ENCODE measurements around the gene ARHGAP32.
"Not testable (repeated sequence)": the region's sequence is repeated elsewhere in the genome, so short reads cannot be mapped to it uniquely, and the experiment has no call there.

Gene ARHGAP32

GRCh38 chr11:129018126-129018525 lies 174.0 kb downstream of the ARHGAP32 start:
- DNase-seq: no peak

GRCh38 chr11:129013737-129014475 lies 178.2 kb downstream of the ARHGAP32 start:
- DNase-seq: no peak

- DNase-seq: no peak
These were observed 179.2 kb downstream of the ARHGAP32 start for GRCh38 chr11:129012880-129013279.

GRCh38 chr11:129006161-129006560 lies 186.0 kb downstream of the ARHGAP32 start:
- DNase-seq: no peak

- DNase-seq: not testable (repeated sequence)
These were observed 193.0 kb downstream of the ARHGAP32 start for GRCh38 chr11:128999165-128999564.

GRCh38 chr11:128988242-128988970 lies 203.7 kb downstream of the ARHGAP32 start:
- no peak for DNase-seq

- DNase-seq: no peak
These were observed 206.2 kb downstream of the ARHGAP32 start for GRCh38 chr11:128985880-128986279.

GRCh38 chr11:128983023-128983422 lies 209.1 kb downstream of the ARHGAP32 start:
- DNase-seq: no peak

- DNase-seq: no peak
These were observed 210.9 kb downstream of the ARHGAP32 start for GRCh38 chr11:128981254-128981653.

- DNase-seq: no peak
These were observed 221.4 kb downstream of the ARHGAP32 start for GRCh38 chr11:128970598-128971190.

- DNase-seq: no peak
These were observed 223.2 kb downstream of the ARHGAP32 start for GRCh38 chr11:128968916-128969315.

- no peak for DNase-seq
These were observed 224.5 kb downstream of the ARHGAP32 start for GRCh38 chr11:128967578-128967977.

GRCh38 chr11:128965485-128965884 lies 226.6 kb downstream of the ARHGAP32 start:
- peak; percentile 6 for DNase-seq

- no peak for DNase-seq
These were observed 227.6 kb downstream of the ARHGAP32 start for GRCh38 chr11:128964463-128964930.

GRCh38 chr11:128963744-128964325 lies 228.3 kb downstream of the ARHGAP32 start:
- no peak for DNase-seq

- no peak for DNase-seq
These were observed 229.2 kb downstream of the ARHGAP32 start for GRCh38 chr11:128962896-128963295.

- no peak for DNase-seq
These were observed 230.5 kb downstream of the ARHGAP32 start for GRCh38 chr11:128961645-128962044.

GRCh38 chr11:128957202-128957482 lies 235.0 kb downstream of the ARHGAP32 start:
- no peak for DNase-seq

GRCh38 chr11:128956401-128957201 lies 235.5 kb downstream of the ARHGAP32 start:
- peak; percentile 56 for DNase-seq

- DNase-seq: no peak
These were observed 236.5 kb downstream of the ARHGAP32 start for GRCh38 chr11:128955636-128956035.

- no peak for DNase-seq
These were observed 239.0 kb downstream of the ARHGAP32 start for GRCh38 chr11:128953151-128953550.

- DNase-seq: no peak
These were observed 242.2 kb downstream of the ARHGAP32 start for GRCh38 chr11:128949791-128950454.

Measured in CD4-positive, alpha-beta T cell treated with Interleukin-12 subunit alpha and Interleukin-12 subunit beta, for 1 hour (primary cell).